Iris pigment epithelial cell (primary cell): ENCODE measurements around the gene CDK12.
"Not testable (repeated sequence)": the region's sequence is repeated elsewhere in the genome, so short reads cannot be mapped to it uniquely, and the experiment has no call there.

Experiments used
- DNase-seq: peaks from one replicate; pipeline ENCODE4 v3.0.0-alpha.2; 2011; ENCODE audit warnings: low read depth

CDK12 gene

DNA sequence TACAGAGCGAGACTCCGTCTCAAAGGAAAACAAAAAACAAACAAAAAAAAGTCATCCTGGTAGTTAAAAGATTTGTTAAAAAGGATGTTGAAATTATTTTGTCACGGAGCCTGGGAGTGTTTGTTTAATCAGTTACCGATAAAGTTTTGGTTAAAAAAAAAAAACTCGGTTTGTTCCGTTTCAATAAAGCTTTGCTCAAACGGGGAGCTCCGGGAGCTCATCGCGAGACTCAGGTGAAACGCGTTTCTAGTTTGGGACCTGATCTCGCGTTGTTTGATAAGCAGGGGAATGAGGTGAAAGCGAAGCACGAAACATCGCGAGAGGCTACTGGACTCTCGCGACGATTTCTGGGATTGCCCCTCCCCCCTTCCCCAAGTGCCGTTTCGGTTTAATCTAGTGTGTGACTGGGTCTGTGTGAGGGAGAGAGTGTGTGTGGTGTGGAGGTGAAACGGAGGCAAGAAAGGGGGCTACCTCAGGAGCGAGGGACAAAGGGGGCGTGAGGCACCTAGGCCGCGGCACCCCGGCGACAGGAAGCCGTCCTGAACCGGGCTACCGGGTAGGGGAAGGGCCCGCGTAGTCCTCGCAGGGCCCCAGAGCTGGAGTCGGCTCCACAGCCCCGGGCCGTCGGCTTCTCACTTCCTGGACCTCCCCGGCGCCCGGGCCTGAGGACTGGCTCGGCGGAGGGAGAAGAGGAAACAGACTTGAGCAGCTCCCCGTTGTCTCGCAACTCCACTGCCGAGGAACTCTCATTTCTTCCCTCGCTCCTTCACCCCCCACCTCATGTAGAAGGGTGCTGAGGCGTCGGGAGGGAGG is at the start of gene CDK12:
Gene CDK12 (plus strand): TSS at position 374 of the 813 bp plus-strand sequence. CDS start 586 bp downstream, outside the sequence.
- peak; percentile 99 for DNase-seq

DNA sequence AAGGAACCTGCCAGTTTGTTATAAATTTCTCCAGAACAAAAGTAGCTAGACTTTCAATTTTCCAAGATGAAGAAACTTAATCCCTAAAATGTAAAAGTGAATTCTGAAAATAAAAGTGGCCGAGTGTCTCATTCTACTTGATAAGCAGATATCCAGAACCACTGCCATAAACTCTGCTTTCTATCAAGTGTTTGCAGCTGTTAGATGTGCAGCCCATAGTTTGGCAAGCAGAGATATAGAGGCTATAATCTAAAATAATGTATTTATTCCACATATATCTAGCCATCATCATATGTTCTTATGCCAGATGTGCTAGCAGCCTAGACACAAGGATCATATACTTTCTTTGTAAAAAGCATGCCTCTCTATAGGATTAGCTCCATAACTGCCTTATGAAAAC is 45.1 kb upstream of the CDK12 start:
- DNase-seq: no peak

DNA sequence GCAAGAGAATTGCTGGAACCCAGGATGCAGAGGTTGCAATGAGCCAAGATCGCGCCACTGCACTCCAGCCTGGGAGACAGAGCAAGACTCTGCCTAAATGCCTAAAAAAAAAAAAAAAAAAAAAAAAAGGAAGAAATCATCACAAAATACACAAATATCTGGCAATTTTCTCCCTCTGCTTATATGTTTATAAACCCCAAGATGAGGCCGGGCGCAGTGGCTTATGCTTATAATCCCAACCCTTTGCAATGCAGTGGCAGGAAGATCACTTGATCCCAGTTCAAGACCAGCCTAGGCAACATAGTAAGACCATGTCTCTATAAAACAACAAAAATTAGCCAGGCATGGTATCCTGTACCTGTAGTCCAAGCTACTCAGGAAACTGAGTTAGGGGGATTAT is 31.7 kb upstream of the CDK12 start:
- DNase-seq: no peak

- not testable (repeated sequence) for DNase-seq
These were observed 21.4 kb upstream of the CDK12 start for GRCh38 chr17:39439868-39440267.

DNA sequence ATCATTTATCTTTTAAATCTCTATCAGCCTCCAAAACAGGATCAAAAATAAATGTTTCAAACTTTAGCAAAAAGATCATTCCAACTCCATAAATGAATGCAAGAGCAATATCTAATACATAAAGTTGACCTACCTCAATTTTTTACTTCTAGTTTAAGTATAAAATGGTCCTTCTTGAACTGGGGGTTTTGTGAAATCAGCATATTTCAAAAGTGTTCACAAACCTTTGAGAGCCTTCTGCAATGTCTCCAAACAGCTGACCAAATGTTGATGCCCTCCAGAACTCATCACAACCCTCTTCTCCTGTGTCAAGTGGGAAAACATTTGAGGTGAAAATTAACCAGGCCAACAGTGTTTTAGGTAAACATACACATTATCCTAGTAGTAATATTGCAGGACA is 18.0 kb upstream of the CDK12 start:
- no peak for DNase-seq

DNA sequence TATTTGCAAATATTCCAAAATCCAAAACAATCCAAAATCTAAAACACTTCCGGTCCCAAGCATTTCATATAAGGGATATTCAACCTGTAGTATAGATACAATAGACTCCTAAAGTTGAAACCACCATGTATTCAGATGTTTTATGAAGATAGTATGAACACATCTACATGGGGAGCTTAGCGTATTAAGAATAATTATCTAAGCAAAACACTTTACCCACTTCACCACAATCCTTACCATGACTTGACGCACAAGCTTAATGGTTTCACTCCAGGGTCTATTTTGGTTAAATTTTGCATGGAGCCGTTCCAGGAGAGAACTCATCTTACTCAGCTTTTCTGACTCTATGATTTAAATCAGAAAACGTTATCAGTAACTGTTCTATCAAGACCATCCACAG is 13.7 kb upstream of the CDK12 start:
- DNase-seq: no peak

DNA sequence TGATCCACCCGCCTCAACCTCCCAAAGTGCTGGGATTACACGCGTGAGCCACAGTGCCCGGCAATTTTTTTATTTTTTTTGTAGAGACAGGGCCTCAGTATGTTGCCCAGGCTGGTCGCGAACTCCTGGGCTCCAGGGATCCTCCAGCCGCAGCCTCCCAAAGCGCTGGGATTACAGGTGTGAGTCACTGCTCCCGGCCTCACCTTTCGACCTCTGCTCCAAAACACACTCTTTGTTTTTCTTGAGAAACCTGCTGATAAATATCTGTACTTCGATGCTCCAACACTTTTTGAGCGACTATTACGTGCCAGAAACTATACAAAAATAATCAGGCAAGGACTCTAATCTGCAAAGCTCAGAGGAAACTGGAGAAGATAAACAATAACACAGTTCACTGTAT is 11.2 kb upstream of the CDK12 start:
- DNase-seq: no peak

DNA sequence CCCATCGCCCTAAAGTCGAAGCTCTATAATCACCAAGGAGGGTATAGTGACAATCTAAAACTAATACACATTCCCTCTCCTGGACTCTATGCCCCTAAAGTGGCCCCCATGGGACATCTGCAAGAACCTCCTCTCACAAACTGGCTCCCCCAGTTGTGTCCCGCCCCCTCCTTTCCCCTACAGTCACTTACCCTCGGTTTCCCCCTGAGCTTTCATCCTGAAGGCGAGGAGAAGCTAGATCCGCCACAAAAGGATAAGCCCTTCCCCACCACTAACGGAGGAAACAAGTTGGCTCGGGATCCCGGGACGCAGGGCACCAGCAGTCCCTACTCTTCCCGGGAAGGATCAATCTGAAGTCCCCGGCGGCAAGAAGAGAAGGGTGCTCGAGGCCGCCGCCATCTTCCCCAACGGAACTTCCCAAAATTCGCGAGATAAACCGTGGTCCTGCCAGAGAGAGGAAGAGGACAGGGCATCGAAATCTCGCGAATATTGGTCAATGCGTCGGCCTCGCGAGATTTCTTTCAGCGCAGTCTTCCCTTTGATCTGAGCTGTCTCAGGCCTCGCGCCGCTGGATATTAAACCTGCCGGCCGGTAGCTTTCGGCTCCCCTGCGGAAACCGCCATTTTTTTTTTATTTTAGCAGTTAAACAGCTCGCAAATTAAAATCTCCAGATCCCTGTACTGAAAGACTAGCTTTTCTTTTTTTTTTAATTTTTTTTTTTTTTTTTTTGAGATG is 10.3 kb upstream of the CDK12 start, which contains the start of gene MED1:
Gene MED1 (minus strand): TSS at position 417 of the 735 bp plus-strand sequence. CDS start 201 bp downstream, at position 216.
- peak; percentile 97 for DNase-seq

DNA sequence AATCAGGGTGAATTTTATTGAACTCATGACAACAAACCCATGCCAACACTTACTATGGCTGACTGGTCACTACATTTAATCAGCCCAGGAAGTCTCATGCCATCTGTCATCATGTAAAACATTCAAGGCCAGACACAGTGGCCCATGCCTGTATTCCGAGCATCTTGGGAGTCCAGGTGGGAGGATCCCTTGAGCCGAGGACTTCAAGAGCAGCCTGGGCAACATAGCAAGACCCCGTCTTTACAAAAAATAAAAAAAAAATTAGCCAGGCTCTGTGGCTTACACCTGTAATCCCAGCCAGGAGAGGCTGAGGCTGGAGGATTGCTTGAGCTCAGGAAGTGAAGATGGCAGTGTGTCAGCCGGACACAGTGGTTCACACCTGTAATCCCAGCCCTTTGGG is 5.4 kb upstream of the CDK12 start:
- DNase-seq: no peak

DNA sequence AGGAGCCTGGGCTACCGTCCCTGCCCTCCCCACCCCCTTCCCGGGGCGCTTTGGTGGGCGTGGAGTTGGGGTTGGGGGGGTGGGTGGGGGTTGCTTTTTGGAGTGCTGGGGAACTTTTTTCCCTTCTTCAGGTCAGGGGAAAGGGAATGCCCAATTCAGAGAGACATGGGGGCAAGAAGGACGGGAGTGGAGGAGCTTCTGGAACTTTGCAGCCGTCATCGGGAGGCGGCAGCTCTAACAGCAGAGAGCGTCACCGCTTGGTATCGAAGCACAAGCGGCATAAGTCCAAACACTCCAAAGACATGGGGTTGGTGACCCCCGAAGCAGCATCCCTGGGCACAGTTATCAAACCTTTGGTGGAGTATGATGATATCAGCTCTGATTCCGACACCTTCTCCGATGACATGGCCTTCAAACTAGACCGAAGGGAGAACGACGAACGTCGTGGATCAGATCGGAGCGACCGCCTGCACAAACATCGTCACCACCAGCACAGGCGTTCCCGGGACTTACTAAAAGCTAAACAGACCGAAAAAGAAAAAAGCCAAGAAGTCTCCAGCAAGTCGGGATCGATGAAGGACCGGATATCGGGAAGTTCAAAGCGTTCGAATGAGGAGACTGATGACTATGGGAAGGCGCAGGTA is 762 bp downstream of the CDK12 start:
- DNase-seq: no peak

GRCh38 chr17:39462631-39463375 is 1.5 kb downstream of the CDK12 start:
- peak; percentile 22 for DNase-seq

DNA sequence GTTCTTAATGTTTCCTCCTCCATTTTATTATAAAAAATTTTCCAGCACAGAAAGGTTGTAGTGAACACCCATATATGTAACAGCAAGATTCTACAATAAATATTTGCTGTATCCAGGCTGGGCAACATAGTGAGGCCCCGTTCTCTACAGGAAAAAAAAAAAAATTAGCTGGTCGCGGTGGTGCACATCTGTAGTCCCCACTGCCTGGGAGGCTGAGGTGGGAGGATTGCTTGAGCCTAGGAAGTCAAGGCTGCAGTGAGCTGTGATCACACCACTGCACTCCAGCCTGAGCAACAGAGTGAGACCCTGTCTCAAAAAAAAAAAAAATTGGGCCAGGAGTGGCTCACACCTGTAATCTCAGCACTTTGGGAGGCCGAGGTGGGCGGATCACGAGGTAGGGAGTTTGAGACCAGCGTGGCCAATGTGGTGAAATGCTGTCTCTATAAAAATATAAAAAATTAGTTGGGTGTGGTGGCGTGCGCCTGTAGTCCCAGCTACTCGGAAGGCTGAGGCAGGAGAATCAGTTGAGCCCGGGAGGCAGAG is 3.4 kb downstream of the CDK12 start:
- not testable (repeated sequence) for DNase-seq

GRCh38 chr17:39468610-39469009 is 7.3 kb downstream of the CDK12 start:
- not testable (repeated sequence) for DNase-seq

DNA sequence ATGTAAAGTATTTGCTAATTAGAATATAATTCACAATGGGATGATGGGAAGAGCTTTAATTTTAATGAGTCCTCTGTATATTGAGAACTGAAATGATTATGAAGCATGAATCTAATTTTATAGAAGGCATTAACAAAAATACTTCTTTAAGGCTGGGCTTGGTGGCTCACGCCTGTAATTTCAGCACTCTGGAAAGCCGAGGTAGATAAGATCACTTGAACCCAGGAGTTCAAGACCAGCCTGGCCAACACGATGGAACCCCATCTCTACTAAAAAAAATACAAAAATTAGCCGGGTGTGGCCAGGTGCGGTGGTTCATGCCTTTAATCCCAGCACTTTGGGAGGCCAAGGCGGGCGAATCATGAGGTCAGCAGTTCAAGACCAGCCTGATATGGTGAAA is 12.0 kb downstream of the CDK12 start:
- no peak for DNase-seq

GRCh38 chr17:39479631-39480030 is 18.3 kb downstream of the CDK12 start:
- not testable (repeated sequence) for DNase-seq

DNA sequence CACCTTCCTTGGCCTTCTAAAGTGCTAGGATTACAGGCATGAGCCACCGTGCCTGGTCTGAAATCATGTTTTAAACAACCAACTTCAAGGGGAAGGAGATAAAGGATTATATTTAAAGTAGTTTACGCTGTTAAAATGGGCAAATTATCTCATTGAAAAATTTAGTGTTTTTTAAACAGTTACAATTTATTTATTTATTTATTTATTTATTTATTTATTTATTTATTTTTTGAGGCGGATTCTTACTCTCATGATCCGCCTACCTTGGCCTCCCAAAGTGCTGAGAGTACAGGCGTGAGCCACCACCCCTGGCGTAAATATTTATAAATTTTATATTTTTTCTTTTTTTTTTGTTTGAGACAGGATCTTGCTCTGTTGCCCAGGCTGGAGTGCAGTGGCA is 22.2 kb downstream of the CDK12 start:
- no peak for DNase-seq

- no peak for DNase-seq
These were observed 22.9 kb downstream of the CDK12 start for GRCh38 chr17:39484178-39484577.

DNA sequence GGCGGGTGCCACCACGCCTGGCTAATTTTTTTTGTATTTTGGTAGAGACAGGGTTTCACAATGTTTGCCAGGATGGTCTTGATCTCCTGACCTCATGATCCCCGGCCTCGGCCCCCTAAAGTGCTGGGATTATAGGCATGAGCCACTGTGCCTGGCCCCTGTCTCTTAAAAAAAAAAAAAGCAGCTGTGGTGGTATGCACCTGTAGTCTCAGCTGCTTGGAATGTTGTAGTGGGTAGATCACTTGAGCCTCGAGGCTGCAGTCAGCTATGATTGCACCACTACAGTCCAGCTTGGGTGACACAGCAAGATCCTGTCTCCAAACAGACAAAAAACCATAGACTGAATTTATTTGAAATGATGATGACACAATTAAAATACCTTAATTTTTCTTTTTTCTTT is 24.3 kb downstream of the CDK12 start:
- peak; percentile 99 for DNase-seq

GRCh38 chr17:39486242-39486641 is 25.0 kb downstream of the CDK12 start:
- peak; percentile 87 for DNase-seq

DNA sequence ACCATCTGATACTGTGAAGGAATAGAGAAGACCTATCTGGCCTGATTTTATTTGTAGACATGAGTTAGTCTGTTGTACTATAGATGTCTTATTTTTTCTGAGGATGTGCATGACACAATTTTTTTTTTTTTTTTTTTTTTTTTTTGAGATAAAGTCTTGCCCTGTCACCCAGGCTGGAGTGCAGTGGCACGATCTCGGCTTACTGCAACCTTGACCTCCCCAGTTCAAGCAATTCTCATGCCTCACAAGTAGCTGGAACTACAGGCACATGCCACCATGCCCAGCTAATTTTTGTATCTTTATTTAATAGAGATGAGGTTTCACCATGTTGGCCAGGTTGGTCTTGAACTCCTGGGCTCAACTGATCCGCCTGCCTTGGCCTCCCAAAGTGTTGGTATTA is 26.2 kb downstream of the CDK12 start:
- DNase-seq: not testable (repeated sequence)

DNA sequence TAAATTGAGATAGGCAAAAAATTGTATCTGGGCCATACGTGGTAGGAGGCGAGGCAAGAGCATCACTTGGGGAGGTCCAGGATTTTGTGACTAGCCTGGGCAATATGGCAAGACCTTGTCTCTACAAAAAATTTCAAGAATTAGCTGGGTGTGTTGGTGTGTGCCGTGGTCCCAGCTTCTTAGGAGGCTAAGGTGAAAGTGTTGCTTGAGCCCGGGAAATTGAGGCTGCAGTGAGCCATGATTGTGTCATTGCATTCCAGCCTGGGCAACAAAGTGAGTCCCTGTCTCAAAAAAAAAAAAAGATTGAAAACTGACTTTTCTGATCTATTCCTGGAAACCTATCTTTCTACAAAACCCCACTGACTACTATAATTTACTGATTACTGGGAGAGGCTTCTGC is 26.7 kb downstream of the CDK12 start:
- DNase-seq: peak; percentile 22

- DNase-seq: not testable (repeated sequence)
These were observed 35.6 kb downstream of the CDK12 start for GRCh38 chr17:39496921-39497320.
